ENCODE results near the gene RASD2.

DNA sequence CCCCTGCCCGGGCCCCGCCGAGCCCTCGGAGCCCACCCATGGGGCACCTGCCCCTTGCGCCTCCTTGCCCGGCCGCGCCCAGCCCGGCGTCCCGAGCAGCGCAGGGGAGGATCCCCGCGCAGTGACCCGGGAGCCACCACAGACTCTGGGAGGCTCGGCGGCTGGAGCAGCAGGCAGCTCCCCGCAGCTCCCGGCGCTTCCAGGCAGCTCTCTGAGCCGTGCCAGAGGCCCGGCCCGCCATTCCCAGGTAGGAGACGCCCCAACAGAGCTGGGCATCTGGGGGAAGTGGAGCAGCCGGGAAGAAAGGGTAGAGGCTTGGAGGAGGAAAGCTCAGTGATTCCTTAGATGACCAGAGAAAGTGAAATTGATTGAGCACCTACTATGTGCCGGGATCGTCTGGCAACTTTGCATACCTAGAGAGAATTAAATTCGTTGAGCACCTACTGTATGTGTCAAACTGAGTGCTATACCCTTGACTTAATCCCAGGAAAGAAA lies 670 bp downstream of the RASD2 start:
- TF ChIP-seq, protein P1, sequence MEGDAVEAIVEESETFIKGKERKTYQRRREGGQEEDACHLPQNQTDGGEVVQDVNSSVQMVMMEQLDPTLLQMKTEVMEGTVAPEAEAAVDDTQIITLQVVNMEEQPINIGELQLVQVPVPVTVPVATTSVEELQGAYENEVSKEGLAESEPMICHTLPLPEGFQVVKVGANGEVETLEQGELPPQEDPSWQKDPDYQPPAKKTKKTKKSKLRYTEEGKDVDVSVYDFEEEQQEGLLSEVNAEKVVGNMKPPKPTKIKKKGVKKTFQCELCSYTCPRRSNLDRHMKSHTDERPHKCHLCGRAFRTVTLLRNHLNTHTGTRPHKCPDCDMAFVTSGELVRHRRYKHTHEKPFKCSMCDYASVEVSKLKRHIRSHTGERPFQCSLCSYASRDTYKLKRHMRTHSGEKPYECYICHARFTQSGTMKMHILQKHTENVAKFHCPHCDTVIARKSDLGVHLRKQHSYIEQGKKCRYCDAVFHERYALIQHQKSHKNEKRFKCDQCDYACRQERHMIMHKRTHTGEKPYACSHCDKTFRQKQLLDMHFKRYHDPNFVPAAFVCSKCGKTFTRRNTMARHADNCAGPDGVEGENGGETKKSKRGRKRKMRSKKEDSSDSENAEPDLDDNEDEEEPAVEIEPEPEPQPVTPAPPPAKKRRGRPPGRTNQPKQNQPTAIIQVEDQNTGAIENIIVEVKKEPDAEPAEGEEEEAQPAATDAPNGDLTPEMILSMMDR (IDR thresholded peaks at IDR 0.05; ENCODE audit: low read depth, low read length) = no peak
- TF ChIP-seq EZH2phosphoT487 (IDR thresholded peaks at IDR 0.05; ENCODE audit: low read depth) = no peak

All from OCI-LY3 (cell line).